GM18505 (cell line): ENCODE results near the gene PPP1R12A.
"Not testable (repeated sequence)": the region's sequence is repeated elsewhere in the genome, so short reads cannot be mapped to it uniquely, and the experiment has no call there.

Experiments
- ATAC-seq: cut with Tn5 transposase; IDR thresholded peaks from one replicate; pipeline ENCODE4 v1.9.1; 2021; ENCODE audit not compliant: unreplicated experiment
- POLR2A ChIP-seq: IDR thresholded peaks from 4 replicates; pipeline ENCODE4 v1.6.1; 2011; ENCODE audit warnings: borderline replicate concordance; ENCODE audit not compliant: insufficient read depth, insufficient read length; ENCODE audit errors: extremely low read depth

Gene PPP1R12A

DNA sequence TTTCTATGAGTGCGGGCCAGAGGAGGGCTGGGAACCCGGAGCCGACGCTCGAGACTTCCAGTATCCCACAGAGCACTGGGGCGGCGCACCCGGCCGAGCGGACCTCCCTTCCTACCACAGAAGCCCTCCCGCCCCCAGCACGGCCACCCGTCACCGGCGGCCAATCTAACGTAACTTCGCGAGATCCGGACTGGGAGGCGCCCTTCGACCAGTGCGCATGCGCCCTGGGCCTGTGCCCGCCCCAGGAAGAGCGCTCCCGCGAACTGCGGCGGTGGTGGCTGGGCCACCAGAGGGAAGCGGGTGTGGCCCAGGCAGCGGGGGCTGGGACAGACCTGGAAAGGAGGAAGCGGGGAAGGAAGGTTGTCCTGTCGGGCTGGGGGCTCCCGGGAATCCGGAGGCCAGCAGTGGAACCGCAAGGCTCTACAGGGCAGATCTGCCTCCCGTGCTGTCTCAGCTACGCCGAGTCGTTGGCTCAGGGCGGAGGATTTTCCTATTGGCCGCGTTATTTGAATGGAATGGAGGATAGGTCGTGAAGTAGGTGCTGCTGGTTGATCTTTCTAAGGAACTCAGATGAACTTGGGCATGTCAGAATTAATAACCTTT is at the start of gene PPP1R12A:
Gene PPP1R12A (minus strand): TSS at position 77 of the 603 bp plus-strand sequence. CDS start 166 bp downstream, outside the sequence.
- peak; percentile 97 for TF ChIP-seq POLR2A
- peak; percentile 85 for ATAC-seq

DNA sequence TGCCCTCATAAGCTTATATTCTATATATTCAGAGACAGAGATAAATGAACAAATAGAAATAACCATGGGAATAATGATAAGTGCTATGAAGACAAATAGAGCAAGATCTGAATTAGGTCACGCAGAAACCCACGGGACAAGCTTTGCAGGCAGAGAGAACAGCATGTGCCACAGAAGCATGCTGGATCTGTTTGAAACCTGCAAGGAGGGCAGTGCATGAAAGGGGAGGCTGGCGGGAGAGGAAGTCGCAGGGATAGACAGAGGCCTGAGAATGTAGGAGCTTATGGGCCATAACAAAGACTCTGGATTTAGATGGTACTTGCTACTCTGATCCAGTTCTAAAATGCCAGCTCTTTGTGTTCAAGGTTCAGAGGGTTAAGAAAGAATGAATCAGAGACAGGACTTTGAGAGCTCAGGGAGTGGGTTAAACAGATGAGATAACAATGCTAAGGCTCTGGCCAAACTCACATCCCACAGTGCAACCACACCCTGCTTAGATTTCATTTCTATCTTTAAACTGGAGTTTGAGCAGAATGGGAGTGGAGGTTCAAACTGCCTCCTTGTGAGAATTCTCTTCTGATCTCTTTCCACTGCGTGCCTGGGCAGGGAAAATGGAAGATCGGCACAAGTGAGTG is 49.2 kb upstream of the PPP1R12A start:
- ATAC-seq: no peak
- no peak for TF ChIP-seq POLR2A

DNA sequence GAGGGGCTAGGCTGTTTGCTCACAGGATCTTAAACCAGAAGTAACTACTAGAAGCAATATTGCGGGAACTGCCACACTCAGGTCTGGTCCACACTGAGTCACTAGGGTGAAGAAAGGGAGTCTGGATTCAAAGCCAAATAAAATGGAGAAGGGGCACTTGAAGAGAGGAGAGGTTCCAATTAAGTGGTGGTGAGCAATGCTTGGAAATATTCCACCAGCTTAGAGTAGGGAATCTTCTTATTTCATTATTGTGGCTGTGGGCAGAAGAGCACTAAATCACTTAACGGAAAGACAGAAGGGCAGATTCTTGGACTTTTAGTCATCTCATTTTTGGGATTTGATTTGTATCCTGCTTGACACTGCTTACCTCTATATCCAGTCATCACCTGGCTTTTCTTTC is 48.6 kb upstream of the PPP1R12A start:
- ATAC-seq: no peak
- TF ChIP-seq POLR2A: no peak

DNA sequence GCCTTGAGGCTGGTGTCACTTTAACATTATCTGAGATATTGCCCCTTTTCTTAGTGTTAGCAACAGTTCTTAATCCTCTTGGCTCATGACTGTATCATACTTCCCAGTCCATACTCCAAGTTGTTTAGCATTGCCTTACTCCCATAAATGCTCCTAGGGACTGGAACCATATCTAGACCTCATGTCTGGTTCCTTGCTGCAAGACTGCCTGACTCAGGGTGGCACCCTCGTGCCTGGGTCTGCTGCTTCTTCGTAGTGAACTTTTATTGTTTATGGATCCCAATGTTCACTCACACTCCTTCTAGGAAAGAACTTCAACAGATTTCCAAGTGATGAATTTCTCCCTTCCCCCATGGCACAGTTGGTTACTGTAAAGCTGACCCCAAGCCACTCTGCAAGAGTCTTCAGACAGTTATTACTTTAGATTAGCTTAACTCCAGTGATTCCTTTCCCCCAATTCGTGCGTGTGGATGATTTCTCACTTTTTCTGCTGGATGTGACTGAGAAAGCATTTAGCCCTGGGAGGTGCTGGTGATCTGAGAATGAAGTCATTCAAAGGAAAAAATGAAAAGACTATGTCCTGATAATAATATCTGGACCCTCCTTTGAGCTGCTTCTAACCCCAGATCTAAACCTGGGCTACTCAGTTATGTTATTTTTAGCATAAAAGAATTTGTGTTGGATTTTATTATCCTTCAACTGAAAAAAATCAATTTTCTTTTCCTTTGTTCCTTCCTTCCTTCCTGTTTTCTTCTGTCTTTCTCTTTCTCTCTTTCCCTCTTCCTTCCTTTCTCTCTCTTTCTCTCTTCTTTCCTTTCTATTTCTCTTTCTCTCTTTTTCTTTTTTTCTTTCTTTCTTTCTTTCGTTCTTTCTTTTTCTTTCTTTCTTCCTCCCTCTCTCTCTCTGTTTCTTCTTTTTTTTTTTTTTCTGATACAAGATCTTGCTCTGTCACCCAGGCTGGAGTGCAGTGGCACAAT is 47.5 kb upstream of the PPP1R12A start:
- no peak for ATAC-seq
- TF ChIP-seq POLR2A: no peak

DNA sequence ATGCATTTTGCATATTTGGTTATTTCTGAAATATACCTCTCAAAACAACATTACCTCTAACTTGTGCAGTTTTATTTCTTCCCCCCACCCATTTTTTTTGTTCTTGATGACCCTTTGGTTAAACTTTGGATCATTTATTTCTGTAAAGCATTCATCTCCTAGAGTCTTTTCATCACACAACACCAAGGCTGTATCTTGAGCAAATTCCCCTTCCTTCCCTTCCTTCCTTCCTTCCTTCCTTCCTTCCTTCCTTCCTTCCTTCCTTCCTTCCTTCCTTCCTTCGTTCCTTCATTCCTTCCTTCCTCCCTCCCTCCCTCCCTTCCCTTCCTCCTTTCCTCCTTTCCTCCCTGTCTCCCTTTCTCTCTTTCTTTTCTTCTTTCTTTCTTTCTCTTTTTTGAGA is 43.8 kb upstream of the PPP1R12A start:
- no peak for ATAC-seq
- no peak for TF ChIP-seq POLR2A

DNA sequence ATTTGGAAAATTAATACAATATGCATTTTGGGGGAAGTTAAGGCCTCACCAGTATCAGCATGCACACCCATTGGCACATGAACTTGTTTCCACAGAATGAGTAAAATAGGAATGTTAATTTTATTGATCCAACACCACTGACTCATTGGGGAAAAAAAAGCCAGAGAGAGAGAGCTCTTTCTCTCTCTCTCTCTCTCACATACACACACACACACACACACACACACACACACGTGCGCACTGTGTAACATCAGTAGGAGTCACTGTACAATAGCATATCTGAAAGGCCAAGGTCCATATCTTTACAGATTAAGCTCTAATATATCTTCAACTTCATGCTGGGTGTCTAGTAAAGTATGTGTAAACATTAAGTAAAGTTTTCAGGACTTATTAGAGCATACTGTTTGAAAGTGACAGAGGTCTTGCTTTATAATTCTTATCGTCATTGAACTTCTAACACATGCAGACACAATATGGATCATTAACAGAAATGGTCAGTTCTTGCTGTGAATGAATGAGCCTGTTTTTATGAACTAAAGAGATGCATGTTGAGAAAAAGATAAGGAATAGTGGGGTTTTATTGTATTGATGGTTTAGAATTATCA is 43.1 kb upstream of the PPP1R12A start:
- not testable (repeated sequence) for ATAC-seq

DNA sequence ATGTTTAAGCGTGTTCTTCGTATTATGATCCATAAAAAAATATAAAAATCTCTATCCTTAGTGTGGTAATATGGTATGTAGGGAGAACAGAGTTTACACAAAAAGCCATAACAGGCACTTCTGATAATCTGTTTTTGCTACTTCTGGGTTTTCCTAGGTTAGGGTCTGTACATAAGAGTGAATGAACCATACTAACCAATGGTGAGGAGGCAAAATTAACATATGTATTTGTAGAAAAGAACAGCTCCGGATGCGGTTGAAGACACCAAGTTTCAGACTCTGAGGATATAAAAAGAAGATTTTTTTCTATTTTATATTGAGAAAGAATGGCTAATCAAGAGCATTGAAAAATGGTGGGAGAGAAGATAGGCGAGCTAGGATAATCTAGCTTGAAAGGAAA is 40.2 kb upstream of the PPP1R12A start:
- ATAC-seq: no peak
- TF ChIP-seq POLR2A: no peak

DNA sequence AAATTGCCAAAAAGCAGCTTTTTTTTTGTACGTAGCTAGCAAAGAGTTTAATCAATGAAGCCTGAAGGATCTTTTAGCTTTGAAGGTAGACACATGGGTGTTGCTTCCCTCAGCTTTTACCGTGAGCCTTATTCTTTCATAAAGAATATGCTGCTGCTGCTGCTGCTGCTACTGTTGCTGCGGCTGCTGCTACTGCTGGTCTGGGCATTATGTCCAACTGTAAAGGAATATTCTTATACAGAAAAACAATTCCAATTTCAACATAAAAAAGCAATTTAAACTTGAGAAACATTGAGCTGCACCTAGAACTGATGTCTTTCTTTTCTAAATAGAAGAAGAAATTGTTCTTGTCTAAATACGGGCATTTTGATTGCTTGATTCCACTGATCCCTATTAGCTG is 38.9 kb upstream of the PPP1R12A start:
- TF ChIP-seq POLR2A: no peak
- ATAC-seq: no peak

DNA sequence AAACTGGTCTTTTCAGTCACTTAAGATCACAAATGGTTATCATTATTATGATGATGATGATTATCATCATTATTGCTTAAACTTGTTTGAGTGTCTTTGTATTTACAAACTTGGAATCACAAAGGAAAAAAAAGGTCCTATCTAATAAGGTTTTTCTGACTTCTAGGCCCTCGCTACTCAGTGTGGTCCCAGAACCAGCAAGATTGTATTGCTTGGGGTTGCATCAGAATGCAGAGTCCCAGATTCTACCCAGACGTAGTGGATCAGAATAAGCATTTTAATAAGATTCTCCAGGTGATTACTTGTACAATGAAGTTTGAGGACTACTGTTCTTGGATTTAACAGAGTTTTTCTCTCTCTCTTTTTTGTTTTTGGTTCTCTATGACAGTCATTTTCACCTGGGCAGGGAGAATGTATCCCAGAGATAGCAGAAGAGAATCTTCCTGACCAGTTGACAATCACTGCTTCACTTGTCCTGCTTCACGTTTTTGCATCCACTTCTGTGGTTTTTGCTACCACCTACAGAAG is 29.3 kb upstream of the PPP1R12A start:
- no peak for TF ChIP-seq POLR2A
- no peak for ATAC-seq

DNA sequence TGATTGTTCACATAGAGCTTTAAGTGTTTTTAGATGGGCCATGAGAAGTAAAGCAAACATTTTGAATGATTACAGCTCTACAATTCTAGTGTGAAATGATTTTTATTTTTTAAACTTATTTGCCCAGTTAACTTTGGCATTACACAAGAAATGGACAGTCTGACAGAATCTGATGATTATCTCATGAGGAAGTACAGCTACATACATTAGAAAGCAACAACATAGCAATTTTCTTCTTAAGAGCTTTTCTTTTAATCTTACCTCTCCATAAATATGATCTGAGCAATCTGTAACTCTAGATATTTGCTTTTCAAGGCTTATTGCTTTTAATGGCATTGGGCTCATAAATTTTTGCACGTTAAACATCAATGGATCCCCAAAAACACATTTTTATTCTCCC is 26.5 kb upstream of the PPP1R12A start:
- no peak for ATAC-seq

DNA sequence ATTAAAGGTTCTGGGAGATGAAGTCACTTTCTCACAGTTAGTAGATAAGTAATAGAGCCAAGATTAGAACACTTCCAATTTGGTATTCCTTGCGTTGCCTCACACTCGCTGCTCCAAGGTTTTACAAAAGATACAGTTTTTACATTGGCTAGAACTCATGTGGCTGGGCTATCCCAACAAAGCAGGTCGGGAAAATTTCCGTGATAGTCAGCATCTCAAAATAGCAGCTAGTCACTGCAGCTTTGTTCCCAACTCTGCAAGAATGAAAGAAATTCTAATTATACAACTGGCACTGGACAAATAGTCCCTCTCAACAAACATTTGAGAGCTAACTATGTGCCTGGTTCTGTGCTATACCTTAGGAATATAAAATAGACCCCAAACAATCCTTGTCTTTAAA is 24.6 kb upstream of the PPP1R12A start:
- no peak for TF ChIP-seq POLR2A
- no peak for ATAC-seq

More for the DNA sequence above, 26.5 kb upstream of the PPP1R12A start:
- TF ChIP-seq POLR2A: no peak

DNA sequence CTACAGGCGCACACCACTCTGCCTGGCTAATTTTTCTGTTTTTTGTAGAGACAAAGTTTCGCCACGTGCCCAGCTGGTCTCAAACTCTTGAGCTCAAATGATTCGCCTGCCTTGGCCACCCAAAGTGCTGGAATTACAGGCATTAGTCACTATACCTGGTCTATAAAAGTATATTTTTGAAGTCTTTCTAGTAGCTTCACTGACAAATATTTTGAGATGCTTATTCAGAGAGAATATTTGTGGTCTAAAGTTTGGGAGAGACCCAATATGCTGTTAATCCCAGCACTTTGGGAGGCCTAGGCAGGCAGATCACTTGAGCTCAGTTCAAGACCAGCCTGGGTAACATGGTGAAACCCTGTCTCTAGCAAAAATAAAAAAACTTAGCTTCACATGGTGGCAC is 22.0 kb upstream of the PPP1R12A start:
- TF ChIP-seq POLR2A: no peak
- ATAC-seq: no peak

DNA sequence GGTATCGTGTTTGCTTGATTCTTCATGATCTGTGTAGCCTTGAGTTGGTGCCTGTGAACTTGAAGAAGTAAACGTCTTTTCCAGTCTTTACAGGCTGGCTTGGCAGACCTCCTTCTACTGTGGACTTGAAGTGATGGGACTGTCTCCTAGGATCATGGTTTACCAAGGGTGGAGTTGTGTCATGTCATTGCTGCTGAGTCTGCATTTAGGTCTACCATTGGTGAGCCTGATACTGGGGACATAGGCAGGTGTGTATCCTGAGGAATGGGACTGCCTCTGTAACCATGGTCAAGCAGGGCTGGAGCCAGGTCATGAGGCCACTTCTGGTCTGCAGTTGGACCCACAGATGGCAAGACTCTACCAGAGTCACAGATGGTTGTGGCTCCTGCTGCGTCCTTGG is 20.7 kb upstream of the PPP1R12A start:
- no peak for TF ChIP-seq POLR2A
- ATAC-seq: no peak
